Measurements from ENCODE around the gene PRKAG3.

PRKAG3 gene

DNA sequence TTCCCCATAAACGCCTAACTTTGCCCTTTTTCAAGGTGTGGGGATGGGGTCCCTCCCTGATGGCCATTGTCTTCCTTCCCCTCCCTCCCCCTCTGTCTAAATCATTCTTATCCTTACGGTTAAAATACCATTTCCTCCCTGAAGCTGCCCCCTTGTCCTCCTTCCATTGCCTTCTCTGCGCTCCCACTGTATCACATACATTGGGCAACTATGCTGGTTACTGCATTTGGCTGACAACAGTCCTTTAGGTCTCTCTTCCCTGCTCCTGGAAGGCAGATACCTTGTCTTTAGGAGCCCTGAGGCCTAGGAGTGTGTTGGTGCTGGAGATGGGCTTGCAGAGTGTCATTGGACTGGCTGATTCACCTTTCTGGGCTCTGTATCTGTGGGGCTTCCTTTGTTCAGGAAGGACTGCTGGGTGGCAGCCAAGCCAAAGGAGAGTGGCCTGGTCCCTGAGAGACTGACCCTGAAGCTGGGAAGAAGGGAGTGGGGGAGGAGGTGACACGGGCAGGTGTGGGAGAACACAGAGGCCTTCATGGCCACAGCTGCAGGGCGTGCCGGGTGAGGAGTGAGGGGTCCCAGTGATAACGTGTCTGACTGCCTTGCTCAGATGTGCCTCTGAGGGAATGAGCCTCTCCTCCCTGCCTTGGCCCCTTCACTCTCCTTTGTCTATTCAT, 30.2 kb upstream of the PRKAG3 start:
- TF ChIP-seq, protein P1, sequence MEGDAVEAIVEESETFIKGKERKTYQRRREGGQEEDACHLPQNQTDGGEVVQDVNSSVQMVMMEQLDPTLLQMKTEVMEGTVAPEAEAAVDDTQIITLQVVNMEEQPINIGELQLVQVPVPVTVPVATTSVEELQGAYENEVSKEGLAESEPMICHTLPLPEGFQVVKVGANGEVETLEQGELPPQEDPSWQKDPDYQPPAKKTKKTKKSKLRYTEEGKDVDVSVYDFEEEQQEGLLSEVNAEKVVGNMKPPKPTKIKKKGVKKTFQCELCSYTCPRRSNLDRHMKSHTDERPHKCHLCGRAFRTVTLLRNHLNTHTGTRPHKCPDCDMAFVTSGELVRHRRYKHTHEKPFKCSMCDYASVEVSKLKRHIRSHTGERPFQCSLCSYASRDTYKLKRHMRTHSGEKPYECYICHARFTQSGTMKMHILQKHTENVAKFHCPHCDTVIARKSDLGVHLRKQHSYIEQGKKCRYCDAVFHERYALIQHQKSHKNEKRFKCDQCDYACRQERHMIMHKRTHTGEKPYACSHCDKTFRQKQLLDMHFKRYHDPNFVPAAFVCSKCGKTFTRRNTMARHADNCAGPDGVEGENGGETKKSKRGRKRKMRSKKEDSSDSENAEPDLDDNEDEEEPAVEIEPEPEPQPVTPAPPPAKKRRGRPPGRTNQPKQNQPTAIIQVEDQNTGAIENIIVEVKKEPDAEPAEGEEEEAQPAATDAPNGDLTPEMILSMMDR (IDR thresholded peaks at IDR 0.05; ENCODE audit: borderline replicate concordance, insufficient read depth, low read depth, low read length) = no peak
- no peak overlapping the region for H3K4me3 ChIP-seq (ENCODE audit: low read depth, low read length)

DNA sequence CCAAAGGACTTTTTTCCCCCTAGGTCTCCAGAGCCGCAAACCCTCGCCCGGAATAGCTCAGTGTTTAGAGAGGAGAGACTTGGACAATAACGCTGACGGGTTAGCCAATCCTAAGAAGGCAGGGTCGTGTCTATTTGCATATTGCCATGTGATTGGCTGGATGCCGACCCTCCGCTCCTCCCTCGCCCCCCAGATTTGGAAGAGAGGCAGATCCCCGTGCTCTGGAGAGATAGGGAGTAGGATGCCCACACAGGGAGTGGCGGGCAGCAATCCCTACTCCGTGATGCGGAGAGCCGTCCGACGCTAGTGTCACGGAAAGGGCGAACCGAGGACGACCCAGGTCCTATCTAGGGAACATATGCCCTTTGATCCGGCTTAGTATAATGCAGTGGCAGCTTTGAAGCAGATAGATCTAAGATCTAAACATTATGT, 29.4 kb upstream of the PRKAG3 start:
- no peak overlapping the region for H3K4me3 ChIP-seq (ENCODE audit: low read depth, low read length)
- TF ChIP-seq, protein P1 (IDR thresholded peaks at IDR 0.05; ENCODE audit: borderline replicate concordance, insufficient read depth, low read depth, low read length) = no peak

DNA sequence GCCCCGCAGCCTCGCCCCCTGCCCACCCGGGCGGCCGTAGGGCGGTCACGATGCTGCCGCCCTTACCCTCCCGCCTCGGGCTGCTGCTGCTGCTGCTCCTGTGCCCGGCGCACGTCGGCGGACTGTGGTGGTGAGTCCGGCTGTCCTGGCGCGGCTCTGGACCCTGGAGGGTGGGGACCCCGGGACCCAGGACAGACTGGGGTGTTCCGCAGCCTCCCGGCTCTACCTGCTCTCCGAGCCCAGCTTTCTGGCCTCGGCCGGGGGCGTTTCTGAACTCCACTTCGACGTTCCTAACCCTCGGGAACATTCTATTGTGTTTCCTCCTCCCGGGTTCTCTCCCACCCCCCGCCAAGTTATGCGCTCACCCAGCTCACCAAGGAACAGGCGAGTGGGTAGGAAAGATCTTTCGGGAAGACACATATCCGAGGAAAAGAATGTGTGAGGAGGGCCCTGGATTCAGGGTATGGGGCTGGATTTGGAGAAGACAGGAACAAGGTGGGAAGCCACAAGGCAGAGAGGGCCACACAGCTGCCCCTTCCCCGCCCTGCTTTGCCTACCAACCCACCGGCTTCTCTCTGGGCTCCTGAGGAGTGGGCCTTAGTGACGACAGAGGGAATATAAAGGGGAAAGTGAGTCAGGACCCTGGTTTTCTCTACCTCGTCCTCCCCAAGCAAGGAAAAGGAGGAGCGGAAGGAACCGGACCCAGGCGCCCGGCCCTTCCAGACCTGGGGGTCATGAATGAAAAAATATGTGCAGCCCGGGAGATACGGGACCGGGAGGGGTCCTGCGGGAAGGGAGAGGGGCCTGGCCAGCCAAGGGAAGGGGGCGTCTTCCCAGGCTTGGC, 28.6 kb upstream of the PRKAG3 start:
- H3K4me3 ChIP-seq (ENCODE audit: low read depth, low read length) = no peak overlapping the region
- TF ChIP-seq, protein P1 (IDR thresholded peaks at IDR 0.05; ENCODE audit: borderline replicate concordance, insufficient read depth, low read depth, low read length) = no peak

- TF ChIP-seq, protein P1 (IDR thresholded peaks at IDR 0.05; ENCODE audit: borderline replicate concordance, insufficient read depth, low read depth, low read length) = no peak
- no peak within 1 kb of the TSS for H3K4me3 ChIP-seq (ENCODE audit: low read depth, low read length)
These were observed 28.0 kb upstream of the PRKAG3 start, which contains the start of gene WNT6 for GRCh38 chr2:218859556-218859987. Gene WNT6, plus strand, starts transcription at chr2:218859805. Its CDS starts 233 bp downstream, at chr2:218860038.

DNA sequence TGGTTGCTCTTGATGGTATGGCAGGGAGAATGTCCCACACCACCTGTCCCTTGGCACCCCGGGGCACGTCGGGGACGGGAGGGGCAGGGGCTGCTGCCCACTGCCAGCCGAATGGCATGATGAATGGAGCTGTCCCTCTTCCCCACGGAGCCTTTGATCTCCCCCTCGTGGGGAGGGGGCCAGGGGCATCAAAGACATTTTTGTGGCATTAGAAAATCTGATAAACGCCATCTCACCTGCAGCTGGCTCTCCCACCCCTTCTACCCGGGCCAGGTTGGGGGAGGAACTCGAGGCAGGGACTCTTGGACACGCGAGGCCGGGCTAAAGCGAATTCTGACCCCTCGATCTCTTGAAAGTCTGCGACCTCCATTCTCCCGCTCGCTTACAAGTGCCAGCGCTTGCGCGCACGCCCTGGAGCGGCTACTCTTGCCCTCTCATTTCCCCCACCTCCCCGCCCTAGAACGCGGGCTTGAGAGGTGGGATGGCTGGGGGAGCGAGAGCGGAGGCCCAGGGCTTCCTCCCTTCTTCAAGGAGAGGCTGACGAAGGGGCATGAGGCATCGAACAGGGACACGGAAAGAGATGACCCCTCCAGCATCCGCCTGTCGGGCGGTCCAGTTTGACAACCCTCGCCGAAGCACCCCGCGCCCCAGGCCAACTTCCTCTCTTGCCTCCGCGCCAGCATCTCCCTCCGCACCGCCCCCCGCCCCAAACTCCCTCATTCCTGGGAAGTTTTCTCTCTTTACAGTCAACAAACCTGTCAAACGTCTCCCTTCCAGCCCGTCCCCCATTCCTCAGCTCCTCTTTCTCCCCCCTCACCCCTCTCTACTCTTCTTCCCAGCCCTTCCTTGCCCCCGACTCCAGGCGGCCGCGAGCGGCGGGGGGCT, 27.3 kb upstream of the PRKAG3 start:
- TF ChIP-seq, protein P1 (IDR thresholded peaks at IDR 0.05; ENCODE audit: borderline replicate concordance, insufficient read depth, low read depth, low read length) = no peak
- no peak overlapping the region for H3K4me3 ChIP-seq (ENCODE audit: low read depth, low read length)

DNA sequence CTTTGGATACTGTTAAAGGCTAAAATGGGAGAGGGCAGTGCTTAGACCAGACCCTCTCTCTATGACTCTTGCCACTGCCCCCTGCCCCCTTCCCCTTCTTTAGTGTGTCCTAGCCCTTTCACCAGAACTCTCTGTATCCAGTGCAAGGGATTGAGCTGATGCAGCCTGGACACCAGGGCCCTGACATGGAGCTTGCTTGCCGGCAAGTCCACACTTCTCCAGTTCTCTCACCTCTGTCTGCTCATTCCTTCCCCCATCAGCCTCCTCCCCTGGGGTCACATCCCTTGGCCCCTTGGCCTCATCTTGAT, 26.5 kb upstream of the PRKAG3 start:
- H3K4me3 ChIP-seq (ENCODE audit: low read depth, low read length) = no peak overlapping the region
- TF ChIP-seq, protein P1 (IDR thresholded peaks at IDR 0.05; ENCODE audit: borderline replicate concordance, insufficient read depth, low read depth, low read length) = no peak
